HG03095 (cell line): ENCODE data around the gene SNUPN.

Source experiments
- ATAC-seq: cut with Tn5 transposase; IDR thresholded peaks from one replicate; pipeline ENCODE4 v1.9.1; 2021; ENCODE audit warnings: moderate library complexity; ENCODE audit not compliant: unreplicated experiment

Gene SNUPN

GRCh38 chr15:75625542-75626347 is at the start of gene SNUPN:
Gene SNUPN, minus strand, starts transcription at chr15:75625725. Its CDS starts 4,674 bp downstream, at chr15:75621051.
- ATAC-seq = peak; percentile 79

DNA sequence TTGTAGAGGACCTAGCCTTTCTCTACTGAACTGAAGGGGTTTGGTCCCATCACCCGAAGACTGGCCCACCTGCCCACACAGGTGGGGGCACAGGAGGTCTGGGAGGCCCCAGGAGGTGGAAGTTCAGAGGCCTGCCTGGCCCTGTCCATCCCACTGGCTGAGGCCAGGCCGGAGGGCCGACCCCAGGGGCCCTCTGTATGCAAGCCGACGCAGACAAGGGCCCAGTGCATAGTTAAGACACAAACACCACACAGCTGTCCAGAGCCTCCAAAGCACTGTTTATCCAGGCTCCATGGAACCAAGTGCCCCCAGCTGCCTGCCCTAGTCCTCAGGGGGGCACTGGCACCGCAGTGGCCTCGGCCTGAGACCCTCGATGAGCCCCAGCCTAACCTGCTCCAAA is 48.8 kb upstream of the SNUPN start:
- ATAC-seq = no peak

DNA sequence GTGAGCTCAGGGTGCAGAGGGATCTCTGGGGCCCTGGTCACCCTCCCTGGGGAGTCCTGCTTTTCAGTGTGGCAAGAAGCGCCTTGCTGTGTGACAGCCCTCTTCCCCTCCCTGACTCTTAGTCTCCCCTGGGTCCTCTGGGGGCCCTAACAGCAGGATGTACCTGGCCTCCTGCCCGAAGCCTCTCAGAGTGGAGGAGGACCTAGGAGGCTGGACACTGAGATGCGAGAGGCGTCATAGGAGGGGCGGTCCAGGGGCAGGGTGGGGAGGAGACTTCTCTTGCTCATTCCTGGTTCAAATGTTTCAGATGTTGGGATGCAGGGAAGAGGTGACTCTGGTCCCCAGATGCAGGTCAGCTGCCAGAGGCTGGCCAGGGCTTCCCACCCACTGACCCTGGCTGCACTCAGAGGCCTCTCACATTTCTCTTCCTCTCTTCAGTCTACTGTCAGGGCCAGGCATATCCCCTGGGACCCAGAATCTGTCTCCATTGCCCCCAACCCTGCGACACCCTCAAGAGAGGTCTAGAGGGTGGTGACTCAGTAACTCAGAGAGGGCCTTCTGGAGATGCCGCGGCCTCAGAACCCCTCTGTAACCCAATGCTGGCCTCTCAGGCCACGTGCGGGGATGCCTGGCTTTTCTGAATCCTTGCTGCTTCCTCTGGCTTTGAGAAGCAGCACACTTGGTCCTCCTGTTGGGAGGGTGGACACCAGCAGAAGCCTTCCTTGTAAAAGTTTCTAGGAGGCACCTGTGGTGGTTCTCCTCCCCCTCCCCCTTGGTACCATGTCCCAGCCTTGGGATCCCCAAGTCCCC is 48.1 kb upstream of the SNUPN start:
- no peak for ATAC-seq

- ATAC-seq = no peak
Observed at GRCh38 chr15:75672646-75673425, 47.3 kb upstream of the SNUPN start.

GRCh38 chr15:75671730-75672602 is 46.4 kb upstream of the SNUPN start:
- no peak for ATAC-seq

GRCh38 chr15:75669879-75670212 is 44.3 kb upstream of the SNUPN start:
- no peak for ATAC-seq

DNA sequence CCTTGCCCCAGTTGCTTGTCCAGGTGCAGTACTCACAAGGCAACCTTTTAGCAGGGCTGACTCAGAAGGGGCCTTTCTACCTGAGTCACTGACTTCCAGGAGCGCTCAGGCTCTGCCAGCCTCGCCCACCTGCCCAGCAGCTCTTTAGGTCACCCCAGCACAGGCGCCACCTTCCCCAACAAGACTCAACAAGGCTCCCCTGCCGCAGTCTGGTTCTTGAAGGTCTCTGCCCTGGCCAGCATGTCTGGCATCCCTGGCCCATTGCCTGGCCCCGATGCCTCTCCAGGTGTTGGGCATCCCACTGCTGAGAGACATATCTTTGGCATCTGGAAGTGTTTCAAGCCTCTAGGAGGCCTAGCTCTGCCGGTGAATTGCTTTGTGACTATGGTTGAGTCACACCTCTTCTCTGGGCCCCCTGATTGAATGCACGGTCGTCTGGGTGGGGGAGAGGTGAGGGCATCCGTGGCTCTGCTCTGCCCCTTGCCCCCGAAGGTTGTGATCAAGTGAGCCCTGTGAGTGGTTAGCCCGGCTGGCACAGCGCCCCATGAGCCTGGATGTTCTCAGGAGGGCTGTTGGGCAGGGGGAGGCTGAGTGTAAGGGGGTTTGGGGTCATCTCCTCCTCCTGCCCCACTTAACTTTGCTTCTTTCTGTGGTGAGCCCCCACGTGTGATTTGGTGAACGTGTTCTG is 43.8 kb upstream of the SNUPN start:
- ATAC-seq = no peak

GRCh38 chr15:75666823-75667501 is 41.4 kb upstream of the SNUPN start:
- ATAC-seq = no peak

GRCh38 chr15:75663931-75664421 is 38.5 kb upstream of the SNUPN start:
- ATAC-seq = no peak

DNA sequence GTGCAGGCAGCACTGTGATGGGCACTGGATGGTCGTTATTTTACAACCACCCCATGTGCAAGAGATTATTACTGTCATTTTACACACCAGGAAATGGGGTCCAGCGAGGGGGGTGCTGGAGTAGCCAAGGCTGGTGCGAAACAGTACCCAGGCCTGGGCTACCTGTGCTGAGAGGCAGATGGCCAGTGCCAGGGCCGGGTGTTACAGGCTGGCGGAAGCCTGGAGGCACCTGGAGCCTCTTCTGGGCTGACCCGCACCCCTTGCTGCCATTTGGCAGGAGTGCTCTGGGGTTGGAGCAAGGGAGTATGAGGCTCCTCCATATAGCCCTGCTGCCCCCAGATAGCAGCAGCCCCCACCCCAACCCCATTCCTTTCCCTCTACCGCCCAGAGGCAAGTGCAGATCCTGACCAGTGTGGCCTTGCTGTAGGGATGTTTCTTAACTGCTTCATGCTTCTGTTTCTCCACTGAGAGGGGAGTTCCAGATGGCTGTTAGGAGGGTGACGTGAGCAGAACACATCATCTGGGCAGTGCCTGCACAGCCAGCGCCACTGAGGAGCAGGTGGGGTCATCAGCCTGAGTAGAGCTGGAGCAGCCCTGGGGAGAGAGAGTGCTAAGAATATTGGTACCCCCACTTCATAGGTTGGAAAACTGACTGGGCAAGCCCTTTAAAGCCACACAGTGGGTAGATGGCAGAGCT is 37.4 kb upstream of the SNUPN start:
- ATAC-seq = no peak

DNA sequence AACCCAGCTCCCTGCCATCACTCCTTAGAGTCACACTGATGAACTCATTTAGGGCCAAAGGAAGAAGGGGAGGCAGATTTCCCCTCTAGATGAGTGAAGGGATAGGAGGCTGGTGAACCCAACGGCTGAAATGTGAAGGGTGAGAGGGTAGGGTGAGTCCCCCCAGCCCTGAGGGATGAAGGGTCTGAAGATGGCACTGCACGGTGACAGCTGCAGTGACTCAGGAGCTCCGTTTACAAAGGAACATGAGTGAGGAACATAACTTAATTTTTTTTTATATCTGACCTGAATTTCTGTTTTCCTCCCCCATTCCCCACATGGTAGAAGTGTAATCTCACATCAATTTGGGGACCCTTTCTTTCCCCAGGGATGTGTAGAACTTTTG is 36.2 kb upstream of the SNUPN start:
- ATAC-seq = no peak

- no peak for ATAC-seq
Observed at GRCh38 chr15:75661100-75661755, 35.7 kb upstream of the SNUPN start.

DNA sequence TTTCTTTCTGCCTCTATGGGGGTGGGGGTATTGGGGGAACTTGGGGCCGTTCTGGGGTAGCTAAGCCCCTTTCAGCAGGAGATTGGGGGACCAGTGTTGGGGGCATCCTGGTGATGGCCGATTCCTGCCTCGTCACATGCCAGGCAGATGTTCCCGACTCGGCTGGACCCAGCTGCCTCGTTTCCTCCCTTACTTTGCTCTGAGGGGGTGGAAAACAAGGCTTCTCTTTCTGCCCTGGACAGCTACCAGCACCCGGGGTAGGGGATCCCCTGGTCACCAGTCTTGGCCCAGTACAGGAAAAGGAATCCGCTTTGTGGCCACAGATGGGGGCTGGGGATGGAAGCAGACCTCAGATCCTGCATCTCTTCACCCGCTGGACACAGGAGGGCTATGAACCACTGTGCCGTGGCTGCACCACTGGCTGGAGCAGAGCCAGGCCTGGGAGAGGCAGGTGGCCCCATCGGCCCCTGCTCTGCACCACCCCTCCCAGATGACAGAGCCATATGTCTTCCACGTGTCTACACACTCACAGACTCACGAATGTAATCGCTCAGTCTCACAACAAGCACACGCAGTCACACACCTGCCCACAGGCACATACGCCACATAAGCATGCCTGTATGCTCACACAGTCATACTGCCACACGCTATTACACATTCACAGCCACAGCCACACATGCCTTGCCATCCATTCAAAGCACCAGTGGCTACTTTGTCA is 34.6 kb upstream of the SNUPN start:
- no peak for ATAC-seq

GRCh38 chr15:75659141-75659771 is 33.7 kb upstream of the SNUPN start:
- no peak for ATAC-seq

DNA sequence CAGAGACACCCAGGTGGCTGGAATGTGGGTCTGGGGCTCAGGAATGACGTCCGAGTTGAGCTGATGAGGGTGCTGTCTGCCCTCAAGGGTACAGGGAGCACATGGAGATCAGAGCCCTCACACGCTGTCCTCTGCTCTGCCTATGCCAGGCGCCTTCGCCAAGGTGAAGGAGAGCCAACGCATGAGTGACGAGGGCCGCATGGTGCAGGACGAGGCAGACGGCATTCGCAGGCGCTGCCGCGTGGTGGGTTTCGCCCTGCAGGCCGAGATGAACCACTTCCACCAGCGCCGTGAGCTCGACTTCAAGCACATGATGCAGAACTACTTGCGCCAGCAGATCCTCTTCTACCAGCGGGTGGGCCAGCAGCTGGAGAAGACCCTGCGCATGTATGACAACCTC is 31.3 kb upstream of the SNUPN start:
- ATAC-seq = no peak

DNA sequence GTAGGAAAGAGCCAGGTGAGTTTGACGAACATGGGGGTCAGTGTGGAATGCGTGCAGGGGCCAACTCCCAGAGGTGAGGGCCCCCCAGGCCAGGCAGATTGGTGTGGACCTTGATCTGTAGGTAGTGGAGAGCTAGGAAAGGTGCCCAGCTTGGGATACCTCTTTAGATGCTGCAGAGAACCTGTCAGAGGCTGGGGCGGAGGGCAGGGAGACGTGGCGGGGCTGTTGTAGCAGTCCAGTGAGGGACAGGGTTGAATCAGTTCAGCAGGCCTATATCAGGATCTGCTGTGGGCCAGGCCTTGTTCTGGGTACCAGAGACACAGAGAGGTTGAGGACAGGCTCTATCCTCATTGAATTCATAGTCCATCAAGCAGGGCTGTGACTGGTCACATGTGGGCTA is 30.8 kb upstream of the SNUPN start:
- no peak for ATAC-seq

GRCh38 chr15:75655931-75656330 is 30.4 kb upstream of the SNUPN start:
- ATAC-seq = no peak
